ENCODE results near the gene MT1M. TPM values are rescaled to one million over a fixed set of nuclear protein-coding genes. Genes with fewer than 3 reads are reported as not detected.

MT1M gene
- total and polyA plus RNA-seq, 12 donors, result 0.44 to 50.3 (median 9.3) TPM

GRCh38 chr16:56608876-56609462 is 23.5 kb upstream of the MT1M start:
- peaks cover 49 to 55% of the 10 kb centered on the region in 2 donors for H3K4me1 ChIP-seq (replicated peaks in 1 of 2)
- 0% methylated on average over 21 of the region's 21 CpGs for WGBS, 4 donors
- peak overlapping the region; percentile 90 to 100 (median 98) for H3K27ac ChIP-seq
- no peaks in the 10 kb centered on the region for H3K27me3 ChIP-seq
- H3K4me3 ChIP-seq, result peak overlapping the region; percentile 36 to 87 (median 54)
- no peaks in the 10 kb centered on the region for H3K36me3 ChIP-seq (replicated peaks in 1 of 2)
- H3K9me3 ChIP-seq (replicated peaks in 1 of 3), result no peaks in the 10 kb centered on the region
- DNase-seq, result peak in 4 of 7 donors; percentile 35 to 47 (median 40)
- TF ChIP-seq CTCF (IDR thresholded peaks at IDR 0.05) (no peak), POLR2A (IDR thresholded peaks at IDR 0.05) (no peak)
- intact Hi-C loops (cut with DNase I), result loop anchor here in 1 of 2 donors (10.0 kb wide), 1 partner anchor 96 kb away; no protein-coding TSS in a partner anchor

- Histone ChIP-seq H3K36me3 (replicated peaks in 1 of 2) (no peaks in the 10 kb centered on the region), H3K27me3 (no peaks in the 10 kb centered on the region), H3K27ac (peak overlapping the region; percentile 90 to 100 (median 98)), H3K4me1 (replicated peaks in 1 of 2) (peaks cover 49 to 55% of the 10 kb centered on the region in 2 donors), H3K4me3 (peak overlapping the region in 3 of 4 donors; percentile 36 to 62 (median 47)), H3K9me3 (replicated peaks in 1 of 3) (no peaks in the 10 kb centered on the region)
- 0 to 2% (median 0%) methylated on average over 6 of the region's 6 CpGs for WGBS, 4 donors
- peak in 1 of 6 experiments; percentile 2 for TF ChIP-seq CTCF (IDR thresholded peaks at IDR 0.05)
- TF ChIP-seq POLR2A (IDR thresholded peaks at IDR 0.05), result peak; percentile 4 to 73
- DNase-seq, result peak; percentile 76 to 88 (median 86)
- intact Hi-C loops (cut with DNase I), result loop anchor here in 1 of 2 donors (10.0 kb wide), 1 partner anchor 95 kb away; no protein-coding TSS in a partner anchor
Observed at GRCh38 chr16:56609463-56609921, 23.0 kb upstream of the MT1M start.

- H3K36me3 ChIP-seq (replicated peaks in 1 of 2), result no peaks in the 10 kb centered on the region
- peak in 1 of 2 donors; percentile 78 for TF ChIP-seq POLR2A (IDR thresholded peaks at IDR 0.05)
- peak in 1 of 6 experiments; percentile 0 for TF ChIP-seq CTCF (IDR thresholded peaks at IDR 0.05)
- peak overlapping the region in 1 of 4 donors; percentile 62 for H3K4me3 ChIP-seq
- H3K27ac ChIP-seq, result peak overlapping the region; percentile 90 to 100 (median 98)
- WGBS, 4 donors, result 5 to 17% (median 15%) methylated on average over 10 of the region's 10 CpGs
- peak; percentile 62 to 87 (median 81) for DNase-seq
- H3K9me3 ChIP-seq (replicated peaks in 1 of 3), result no peaks in the 10 kb centered on the region
- no peaks in the 10 kb centered on the region for H3K27me3 ChIP-seq
- intact Hi-C loops (cut with DNase I), result no loop called here
- peaks cover 49 to 55% of the 10 kb centered on the region in 2 donors for H3K4me1 ChIP-seq (replicated peaks in 1 of 2)
Observed at GRCh38 chr16:56610017-56610608, 22.3 kb upstream of the MT1M start.

- H3K9me3 ChIP-seq (replicated peaks in 1 of 3), result no peaks in the 10 kb centered on the region
- no peaks in the 10 kb centered on the region for H3K36me3 ChIP-seq (replicated peaks in 1 of 2)
- no peaks in the 10 kb centered on the region for H3K27me3 ChIP-seq
- peak in 1 of 7 donors; percentile 28 for DNase-seq
- peaks cover 46 to 54% of the 10 kb centered on the region in 2 donors for H3K4me1 ChIP-seq (replicated peaks in 1 of 2)
- H3K27ac ChIP-seq, result peak overlapping the region; percentile 90 to 100 (median 98)
- WGBS, 4 donors, result 22 to 29% (median 26%) methylated on average over 2 of the region's 2 CpGs
- peak overlapping the region in 1 of 4 donors; percentile 62 for H3K4me3 ChIP-seq
- TF ChIP-seq POLR2A (IDR thresholded peaks at IDR 0.05) (peak in 1 of 2 donors; percentile 10), CTCF (IDR thresholded peaks at IDR 0.05) (no peak)
- intact Hi-C loops (cut with DNase I), result no loop called here
Observed at GRCh38 chr16:56610609-56611111, 21.8 kb upstream of the MT1M start.
